NCI-H82 treated with DMSO at 0.1 percent for 48 hours (cell line): Measurements from ENCODE around the gene NR4A3.
"Not testable (repeated sequence)": the region's sequence is repeated elsewhere in the genome, so short reads cannot be mapped to it uniquely, and the experiment has no call there.

Source experiments
- DNase-seq: peaks from one replicate; lab custom pipeline; 2025; ENCODE audit not compliant: unreplicated experiment; lab: John Stamatoyannopoulos, UW

Gene NR4A3

GRCh38 chr9:99821396-99822108 lies at the start of gene NR4A3:
Gene NR4A3, plus strand, starts transcription at chr9:99821885. Its CDS starts 6,158 bp downstream, at chr9:99828043.
- DNase-seq, result peak; percentile 79

GRCh38 chr9:99773468-99774138 lies 48.1 kb upstream of the NR4A3 start:
- DNase-seq, result no peak

- no peak for DNase-seq
These were observed 43.4 kb upstream of the NR4A3 start for GRCh38 chr9:99778308-99778707.

GRCh38 chr9:99778836-99779235 lies 42.8 kb upstream of the NR4A3 start:
- no peak for DNase-seq

- no peak for DNase-seq
These were observed 42.4 kb upstream of the NR4A3 start for GRCh38 chr9:99779277-99779676.

- not testable (repeated sequence) for DNase-seq
These were observed 39.3 kb upstream of the NR4A3 start for GRCh38 chr9:99782349-99782748.

- DNase-seq, result no peak
These were observed 38.5 kb upstream of the NR4A3 start for GRCh38 chr9:99782962-99783718.

GRCh38 chr9:99783799-99784198 lies 37.9 kb upstream of the NR4A3 start:
- no peak for DNase-seq

GRCh38 chr9:99785010-99785590 lies 36.6 kb upstream of the NR4A3 start:
- no peak for DNase-seq

GRCh38 chr9:99787556-99787955 lies 34.1 kb upstream of the NR4A3 start:
- DNase-seq, result no peak

- DNase-seq, result no peak
These were observed 28.2 kb upstream of the NR4A3 start for GRCh38 chr9:99793528-99793927.

GRCh38 chr9:99796231-99796630 lies 25.5 kb upstream of the NR4A3 start:
- DNase-seq, result no peak

GRCh38 chr9:99801775-99802174 lies 19.9 kb upstream of the NR4A3 start:
- DNase-seq, result no peak

- DNase-seq, result no peak
These were observed 18.0 kb upstream of the NR4A3 start for GRCh38 chr9:99803694-99804093.

- peak; percentile 31 for DNase-seq
These were observed 14.3 kb upstream of the NR4A3 start for GRCh38 chr9:99807276-99807852.

GRCh38 chr9:99807956-99808355 lies 13.7 kb upstream of the NR4A3 start:
- no peak for DNase-seq

GRCh38 chr9:99808454-99808853 lies 13.2 kb upstream of the NR4A3 start:
- DNase-seq, result no peak

GRCh38 chr9:99809586-99810319 lies 11.9 kb upstream of the NR4A3 start:
- no peak for DNase-seq

GRCh38 chr9:99811172-99811571 lies 10.5 kb upstream of the NR4A3 start:
- no peak for DNase-seq

GRCh38 chr9:99811598-99812383 lies 9.9 kb upstream of the NR4A3 start:
- no peak for DNase-seq
